HEK293 (cell line): ENCODE measurements around the gene CDT1.

ENCODE experiments used
- CTCF ChIA-PET: fragments of 350-600 bp; formaldehyde crosslinking; extraction: SDS; loops from one replicate; lab custom pipeline; 2021; ENCODE audit warnings: antibody characterized with exemption; lab: Yijun Ruan, JAX
- POLR2A ChIA-PET: fragments of 300-600 bp; formaldehyde crosslinking; extraction: SDS; loops from one replicate; lab custom pipeline; 2020; ENCODE audit warnings: antibody characterized with exemption, inconsistent platforms; lab: Yijun Ruan, JAX
- H3K27ac ChIP-seq: fragments of 200-500 bp; sonication (Bioruptor generic); 2 replicates; pipeline ENCODE4 v1.5.1; 2014; ENCODE audit warnings: low read depth, low read length, control low read depth, inconsistent platforms; ENCODE audit errors: extremely low read depth
- H3K36me3 ChIP-seq, 2 experiments: fragments of 200-500 bp in 1 of 2; sonication (Bioruptor generic) in 1 of 2; 1 replicate in 1 of 2; 2 replicates in 1 of 2; pipeline ENCODE4 v1.5.1; 2014 to 2017; ENCODE audit warnings: inconsistent platforms in 2 of 2, low read length in 2 of 2; ENCODE audit not compliant: control insufficient read depth in 2 of 2, insufficient read depth in 1 of 2
- H3K4me1 ChIP-seq: fragments of 200-500 bp; sonication (Bioruptor generic); 2 replicates; pipeline ENCODE4 v1.5.1; 2014; ENCODE audit warnings: mild to moderate bottlenecking, low read length, inconsistent platforms; ENCODE audit not compliant: control insufficient read depth, insufficient read depth
- H3K4me3 ChIP-seq: 2 replicates; pipeline ENCODE4 v1.5.1; 2011; ENCODE audit warnings: low read depth, mild to moderate bottlenecking, control low read depth, low read length, moderate library complexity
- H3K9me3 ChIP-seq: fragments of 200-500 bp; sonication (Bioruptor generic); 2 replicates; pipeline ENCODE4 v1.5.1; 2014; ENCODE audit warnings: low read depth, low read length, inconsistent platforms; ENCODE audit not compliant: control insufficient read depth, insufficient read depth
- CTCF ChIP-seq: fragments of 450-650 bp; formaldehyde crosslinking; IDR thresholded peaks from 2 replicates; pipeline ENCODE4 v1.5.1; 2016; ENCODE audit warnings: missing biosample characterization, missing genetic modification characterization
- GLIS1 ChIP-seq: fragments of 450-650 bp; formaldehyde crosslinking; IDR thresholded peaks from 2 replicates; pipeline ENCODE4 v1.5.1; 2016; ENCODE audit warnings: missing biosample characterization, missing genetic modification characterization
- GLIS2 ChIP-seq: fragments of 450-650 bp; formaldehyde crosslinking; IDR thresholded peaks from 2 replicates; pipeline ENCODE4 v1.5.1; 2016; ENCODE audit warnings: missing biosample characterization, missing genetic modification characterization
- PRDM10 ChIP-seq: fragments of 450-650 bp; formaldehyde crosslinking; IDR thresholded peaks from 2 replicates; pipeline ENCODE4 v1.5.1; 2016; ENCODE audit warnings: missing biosample characterization, missing genetic modification characterization
- RBAK ChIP-seq: fragments of 450-650 bp; formaldehyde crosslinking; IDR thresholded peaks from 2 replicates; pipeline ENCODE4 v1.5.1; 2016; ENCODE audit warnings: missing biosample characterization, missing genetic modification characterization
- REST ChIP-seq: fragments of 450-650 bp; formaldehyde crosslinking; IDR thresholded peaks from 2 replicates; pipeline ENCODE4 v1.5.1; 2016; ENCODE audit warnings: missing biosample characterization, missing genetic modification characterization
- ZBTB1 ChIP-seq: fragments of 450-650 bp; formaldehyde crosslinking; IDR thresholded peaks from 2 replicates; pipeline ENCODE4 v1.5.1; 2016; ENCODE audit warnings: missing biosample characterization, missing genetic modification characterization
- ZBTB17 ChIP-seq: fragments of 450-650 bp; formaldehyde crosslinking; IDR thresholded peaks from 2 replicates; pipeline ENCODE4 v1.5.1; 2016; ENCODE audit warnings: missing biosample characterization, missing genetic modification characterization
- ZBTB7A ChIP-seq: fragments of 450-650 bp; formaldehyde crosslinking; IDR thresholded peaks from 2 replicates; pipeline ENCODE4 v1.5.1; 2016; ENCODE audit warnings: low read depth, missing biosample characterization, missing genetic modification characterization
- ZFHX2 ChIP-seq: fragments of 450-650 bp; formaldehyde crosslinking; conservative IDR thresholded peaks from 2 replicates; pipeline ENCODE4 v1.5.1; 2016; ENCODE audit warnings: missing biosample characterization, missing genetic modification characterization
- ZNF138 ChIP-seq: fragments of 450-650 bp; formaldehyde crosslinking; IDR thresholded peaks from 2 replicates; pipeline ENCODE4 v1.5.1; 2016; ENCODE audit warnings: missing biosample characterization, missing genetic modification characterization, borderline replicate concordance
- ZNF19 ChIP-seq: fragments of 450-650 bp; formaldehyde crosslinking; IDR thresholded peaks from 2 replicates; pipeline ENCODE4; 2016; ENCODE audit warnings: missing biosample characterization, missing genetic modification characterization, low read depth
- ZNF2 ChIP-seq: fragments of 450-650 bp; formaldehyde crosslinking; IDR thresholded peaks from 2 replicates; pipeline ENCODE4 v1.5.1; 2016; ENCODE audit warnings: missing biosample characterization, missing genetic modification characterization
- ZNF37A ChIP-seq: fragments of 450-650 bp; IDR thresholded peaks from 2 replicates; pipeline ENCODE4 v1.5.1; 2018; ENCODE audit warnings: missing biosample characterization, missing genetic modification characterization
- ZNF521 ChIP-seq: fragments of 450-650 bp; formaldehyde crosslinking; IDR thresholded peaks from 2 replicates; pipeline ENCODE4 v1.5.1; 2017; ENCODE audit warnings: missing biosample characterization, mild to moderate bottlenecking, missing genetic modification characterization
- ZNF600 ChIP-seq: fragments of 450-650 bp; formaldehyde crosslinking; IDR thresholded peaks from 2 replicates; pipeline ENCODE4 v1.5.1; 2016; ENCODE audit warnings: missing biosample characterization, missing genetic modification characterization
- ZNF610 ChIP-seq: fragments of 450-650 bp; formaldehyde crosslinking; IDR thresholded peaks from 2 replicates; pipeline ENCODE4 v1.5.1; 2016; ENCODE audit warnings: missing biosample characterization, missing genetic modification characterization, borderline replicate concordance
- ZNF639 ChIP-seq: fragments of 450-650 bp; formaldehyde crosslinking; IDR thresholded peaks from 2 replicates; pipeline ENCODE4 v1.5.1; 2016; ENCODE audit warnings: missing biosample characterization, missing genetic modification characterization
- ZNF654 ChIP-seq: fragments of 450-650 bp; formaldehyde crosslinking; IDR thresholded peaks from 2 replicates; pipeline ENCODE4 v1.5.1; 2016; ENCODE audit warnings: low read depth, missing biosample characterization, missing genetic modification characterization
- ZNF670 ChIP-seq: fragments of 450-650 bp; formaldehyde crosslinking; IDR thresholded peaks from 2 replicates; pipeline ENCODE4 v1.5.1; 2016; ENCODE audit warnings: missing biosample characterization, missing genetic modification characterization, low read depth
- ZNF701 ChIP-seq: fragments of 450-650 bp; formaldehyde crosslinking; IDR thresholded peaks from 2 replicates; pipeline ENCODE4 v1.5.1; 2016; ENCODE audit warnings: missing biosample characterization, missing genetic modification characterization
- ZNF776 ChIP-seq: fragments of 450-650 bp; formaldehyde crosslinking; IDR thresholded peaks from 2 replicates; pipeline ENCODE4 v1.5.0; 2017; ENCODE audit warnings: missing biosample characterization, missing genetic modification characterization, borderline replicate concordance
- TF ChIP-seq, protein P1 (sequence below): fragments of 450-650 bp; formaldehyde crosslinking; IDR thresholded peaks from 2 replicates; pipeline ENCODE4 v1.5.1; 2016; ENCODE audit warnings: missing biosample characterization, missing genetic modification characterization

The CDT1 gene

DNA sequence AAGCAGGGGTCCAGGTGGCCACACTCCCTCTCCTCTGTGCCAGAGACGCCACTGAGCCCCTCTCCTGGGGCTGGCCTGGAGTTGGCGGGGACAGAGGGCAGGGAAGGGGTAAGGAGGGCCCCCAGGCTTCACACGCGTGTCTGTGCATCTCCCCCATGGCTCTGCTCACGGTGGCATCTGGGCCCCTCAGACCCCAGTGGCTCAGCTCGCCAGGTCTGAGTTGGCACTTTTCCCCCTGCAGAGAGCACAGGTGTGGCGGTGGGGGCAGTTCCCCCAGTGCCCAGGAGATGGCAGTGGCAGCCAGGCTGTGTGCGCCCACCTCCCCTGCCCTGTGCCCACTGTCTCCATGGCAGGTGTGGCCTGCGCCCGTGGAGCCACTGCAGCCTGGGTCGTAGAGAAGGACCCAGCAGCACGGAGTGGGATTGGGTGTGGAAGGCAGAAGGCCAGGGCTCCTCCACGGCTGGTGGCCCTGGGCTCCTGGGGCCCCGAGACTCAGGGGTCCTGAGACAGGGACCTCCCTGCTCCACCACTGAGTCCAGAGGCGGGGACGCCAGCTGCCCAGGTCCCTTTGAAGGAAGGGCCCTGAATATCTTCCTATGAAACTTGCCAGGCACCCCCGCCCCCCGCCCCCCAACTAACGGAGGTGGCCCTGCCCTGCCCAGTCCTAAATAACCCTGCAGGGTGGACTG, 12.5 kb downstream of the CDT1 start:
- CTCF ChIA-PET: interaction anchor here (0.6 to 5.1 kb wide), 6 partner anchors 42 to 402 kb away, joined by 3 to 19 read pairs (median 4); partner anchors contain the start of genes CDH15 and ZNF778
- Histone ChIP-seq H3K27ac (no peak overlapping the region), H3K9me3 (no peaks in the 10 kb centered on the region), H3K4me3 (no peak overlapping the region), H3K4me1 (peaks cover 3% of the 10 kb centered on the region; the same call in 1 of the 2 replicates), H3K36me3 (peaks cover 0 to under 1% of the 10 kb centered on the region in 2 experiments; a peak in 1 of 3 replicates)
- TF ChIP-seq ZNF639 (tag by site-specific recombination) (no peak), ZBTB7A (no peak), ZNF610 (tag by site-specific recombination) (no peak), ZNF670 (no peak), ZNF701 (tag by site-specific recombination) (no peak), ZNF776 (tag by site-specific recombination) (no peak), ZBTB1 (tag by site-specific recombination) (no peak), ZNF600 (tag by site-specific recombination) (no peak), GLIS1 (tag by site-specific recombination) (peak; percentile 26; the same call in 1 of the 2 replicates), GLIS2 (0 out of 2 replicates have a peak, but pooled peaks have one; percentile 14), ZNF138 (tag by site-specific recombination) (no peak), ZNF2 (tag by site-specific recombination) (0 out of 2 replicates have a peak, but pooled peaks have one; percentile 33), PRDM10 (tag by site-specific recombination) (no peak), ZBTB17 (tag by site-specific recombination) (peak; percentile 70), ZFHX2 (0 out of 2 replicates have a peak, but pooled peaks have one; percentile 34), ZNF37A (tag by site-specific recombination) (no peak), REST (tag by site-specific recombination) (no peak), ZNF19 (tag by site-specific recombination) (no peak), CTCF (peak; percentile 96), ZNF521 (tag by site-specific recombination) (no peak), ZNF654 (tag by site-specific recombination) (peak; percentile 56), RBAK (no peak)
- TF ChIP-seq, protein P1, sequence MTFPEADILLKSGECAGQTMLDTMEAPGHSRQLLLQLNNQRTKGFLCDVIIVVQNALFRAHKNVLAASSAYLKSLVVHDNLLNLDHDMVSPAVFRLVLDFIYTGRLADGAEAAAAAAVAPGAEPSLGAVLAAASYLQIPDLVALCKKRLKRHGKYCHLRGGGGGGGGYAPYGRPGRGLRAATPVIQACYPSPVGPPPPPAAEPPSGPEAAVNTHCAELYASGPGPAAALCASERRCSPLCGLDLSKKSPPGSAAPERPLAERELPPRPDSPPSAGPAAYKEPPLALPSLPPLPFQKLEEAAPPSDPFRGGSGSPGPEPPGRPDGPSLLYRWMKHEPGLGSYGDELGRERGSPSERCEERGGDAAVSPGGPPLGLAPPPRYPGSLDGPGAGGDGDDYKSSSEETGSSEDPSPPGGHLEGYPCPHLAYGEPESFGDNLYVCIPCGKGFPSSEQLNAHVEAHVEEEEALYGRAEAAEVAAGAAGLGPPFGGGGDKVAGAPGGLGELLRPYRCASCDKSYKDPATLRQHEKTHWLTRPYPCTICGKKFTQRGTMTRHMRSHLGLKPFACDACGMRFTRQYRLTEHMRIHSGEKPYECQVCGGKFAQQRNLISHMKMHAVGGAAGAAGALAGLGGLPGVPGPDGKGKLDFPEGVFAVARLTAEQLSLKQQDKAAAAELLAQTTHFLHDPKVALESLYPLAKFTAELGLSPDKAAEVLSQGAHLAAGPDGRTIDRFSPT: peak; percentile 41; the same call in 1 of the 2 replicates
- POLR2A ChIA-PET: no interaction called here
